Thyroid gland (tissue), 4 donors: Measurements from ENCODE around the gene SIGLEC15.

Source experiments
- POLR2A ChIP-seq, 2 donors: fragments of 450-650 bp; IDR thresholded peaks; one replicate each; pipeline ENCODE4 v1.6.1; 2017; ENCODE audit warnings: antibody characterized with exemption in 2 of 2, mild to moderate bottlenecking in 2 of 2, moderate library complexity in 1 of 2
- TF ChIP-seq, protein P1 (sequence below), 6 experiments: fragments of 200-600 bp in 3 of 6; fragments of 450-650 bp in 3 of 6; sonication (generic) in 3 of 6; IDR thresholded peaks; one replicate each; pipeline ENCODE4 v1.5.1; 2016 to 2019; ENCODE audit warnings: antibody characterized with exemption in 6 of 6, mild to moderate bottlenecking in 2 of 6, inconsistent platforms in 1 of 6, moderate library complexity in 1 of 6

- TF ChIP-seq, protein P1, sequence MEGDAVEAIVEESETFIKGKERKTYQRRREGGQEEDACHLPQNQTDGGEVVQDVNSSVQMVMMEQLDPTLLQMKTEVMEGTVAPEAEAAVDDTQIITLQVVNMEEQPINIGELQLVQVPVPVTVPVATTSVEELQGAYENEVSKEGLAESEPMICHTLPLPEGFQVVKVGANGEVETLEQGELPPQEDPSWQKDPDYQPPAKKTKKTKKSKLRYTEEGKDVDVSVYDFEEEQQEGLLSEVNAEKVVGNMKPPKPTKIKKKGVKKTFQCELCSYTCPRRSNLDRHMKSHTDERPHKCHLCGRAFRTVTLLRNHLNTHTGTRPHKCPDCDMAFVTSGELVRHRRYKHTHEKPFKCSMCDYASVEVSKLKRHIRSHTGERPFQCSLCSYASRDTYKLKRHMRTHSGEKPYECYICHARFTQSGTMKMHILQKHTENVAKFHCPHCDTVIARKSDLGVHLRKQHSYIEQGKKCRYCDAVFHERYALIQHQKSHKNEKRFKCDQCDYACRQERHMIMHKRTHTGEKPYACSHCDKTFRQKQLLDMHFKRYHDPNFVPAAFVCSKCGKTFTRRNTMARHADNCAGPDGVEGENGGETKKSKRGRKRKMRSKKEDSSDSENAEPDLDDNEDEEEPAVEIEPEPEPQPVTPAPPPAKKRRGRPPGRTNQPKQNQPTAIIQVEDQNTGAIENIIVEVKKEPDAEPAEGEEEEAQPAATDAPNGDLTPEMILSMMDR (IDR thresholded peaks at IDR 0.05): no peak
- TF ChIP-seq POLR2A (IDR thresholded peaks at IDR 0.05): no peak
Observed at GRCh38 chr18:45874491-45875184, 49.2 kb downstream of the SIGLEC15 start.
